GM21825 (cell line): Measurements from ENCODE around the gene EDC4.
"Not testable (repeated sequence)": the region's sequence is repeated elsewhere in the genome, so short reads cannot be mapped to it uniquely, and the experiment has no call there.

ENCODE experiments used
- ATAC-seq: cut with Tn5 transposase; IDR thresholded peaks from one replicate; pipeline ENCODE4 v1.9.1; 2021; ENCODE audit warnings: mild to moderate bottlenecking, moderate library complexity; ENCODE audit not compliant: unreplicated experiment

EDC4 gene, protein sequence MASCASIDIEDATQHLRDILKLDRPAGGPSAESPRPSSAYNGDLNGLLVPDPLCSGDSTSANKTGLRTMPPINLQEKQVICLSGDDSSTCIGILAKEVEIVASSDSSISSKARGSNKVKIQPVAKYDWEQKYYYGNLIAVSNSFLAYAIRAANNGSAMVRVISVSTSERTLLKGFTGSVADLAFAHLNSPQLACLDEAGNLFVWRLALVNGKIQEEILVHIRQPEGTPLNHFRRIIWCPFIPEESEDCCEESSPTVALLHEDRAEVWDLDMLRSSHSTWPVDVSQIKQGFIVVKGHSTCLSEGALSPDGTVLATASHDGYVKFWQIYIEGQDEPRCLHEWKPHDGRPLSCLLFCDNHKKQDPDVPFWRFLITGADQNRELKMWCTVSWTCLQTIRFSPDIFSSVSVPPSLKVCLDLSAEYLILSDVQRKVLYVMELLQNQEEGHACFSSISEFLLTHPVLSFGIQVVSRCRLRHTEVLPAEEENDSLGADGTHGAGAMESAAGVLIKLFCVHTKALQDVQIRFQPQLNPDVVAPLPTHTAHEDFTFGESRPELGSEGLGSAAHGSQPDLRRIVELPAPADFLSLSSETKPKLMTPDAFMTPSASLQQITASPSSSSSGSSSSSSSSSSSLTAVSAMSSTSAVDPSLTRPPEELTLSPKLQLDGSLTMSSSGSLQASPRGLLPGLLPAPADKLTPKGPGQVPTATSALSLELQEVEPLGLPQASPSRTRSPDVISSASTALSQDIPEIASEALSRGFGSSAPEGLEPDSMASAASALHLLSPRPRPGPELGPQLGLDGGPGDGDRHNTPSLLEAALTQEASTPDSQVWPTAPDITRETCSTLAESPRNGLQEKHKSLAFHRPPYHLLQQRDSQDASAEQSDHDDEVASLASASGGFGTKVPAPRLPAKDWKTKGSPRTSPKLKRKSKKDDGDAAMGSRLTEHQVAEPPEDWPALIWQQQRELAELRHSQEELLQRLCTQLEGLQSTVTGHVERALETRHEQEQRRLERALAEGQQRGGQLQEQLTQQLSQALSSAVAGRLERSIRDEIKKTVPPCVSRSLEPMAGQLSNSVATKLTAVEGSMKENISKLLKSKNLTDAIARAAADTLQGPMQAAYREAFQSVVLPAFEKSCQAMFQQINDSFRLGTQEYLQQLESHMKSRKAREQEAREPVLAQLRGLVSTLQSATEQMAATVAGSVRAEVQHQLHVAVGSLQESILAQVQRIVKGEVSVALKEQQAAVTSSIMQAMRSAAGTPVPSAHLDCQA (N-terminal part only)

DNA sequence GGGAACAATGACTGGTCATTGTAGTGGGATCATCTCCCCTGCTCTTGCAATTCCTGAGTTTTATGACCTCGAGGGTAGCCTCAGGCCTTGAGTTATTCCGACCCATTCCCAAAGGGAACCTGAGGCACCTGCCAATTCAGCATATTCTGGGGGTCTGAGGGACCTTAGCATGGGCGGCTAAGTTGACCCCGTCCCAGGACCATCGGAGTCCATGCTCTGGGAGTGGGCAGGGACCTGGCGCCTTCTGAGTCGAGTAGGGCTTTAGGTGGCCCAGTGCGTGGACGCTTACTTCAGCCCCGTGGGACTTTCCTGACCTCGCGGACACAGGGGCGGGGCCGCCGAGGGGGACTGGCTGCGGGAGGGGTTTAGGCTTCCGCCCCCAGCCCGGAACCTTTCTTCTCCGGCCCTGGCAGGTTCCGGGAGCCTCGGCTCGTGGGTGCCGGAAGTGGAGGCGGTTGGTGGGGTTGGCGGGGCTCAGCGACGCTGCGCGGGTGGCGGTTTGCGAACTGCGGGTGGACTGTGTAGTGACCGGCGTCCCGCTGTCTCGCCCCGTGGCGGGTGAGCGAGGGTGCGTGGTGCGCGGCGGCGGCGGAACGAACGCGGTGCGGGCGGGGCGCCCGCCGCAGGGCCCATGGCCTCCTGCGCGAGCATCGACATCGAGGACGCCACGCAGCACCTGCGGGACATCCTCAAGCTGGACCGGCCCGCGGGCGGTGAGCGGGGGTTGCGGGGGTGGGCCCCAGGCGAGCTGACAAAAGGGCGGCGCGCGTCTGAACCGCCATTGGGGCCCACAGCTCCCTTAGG is at the start of gene EDC4:
Gene EDC4, plus strand, starts transcription at position 422 of the 804 bp plus-strand sequence. Its CDS starts 210 bp downstream, at position 632.
- ATAC-seq, result peak; percentile 56

DNA sequence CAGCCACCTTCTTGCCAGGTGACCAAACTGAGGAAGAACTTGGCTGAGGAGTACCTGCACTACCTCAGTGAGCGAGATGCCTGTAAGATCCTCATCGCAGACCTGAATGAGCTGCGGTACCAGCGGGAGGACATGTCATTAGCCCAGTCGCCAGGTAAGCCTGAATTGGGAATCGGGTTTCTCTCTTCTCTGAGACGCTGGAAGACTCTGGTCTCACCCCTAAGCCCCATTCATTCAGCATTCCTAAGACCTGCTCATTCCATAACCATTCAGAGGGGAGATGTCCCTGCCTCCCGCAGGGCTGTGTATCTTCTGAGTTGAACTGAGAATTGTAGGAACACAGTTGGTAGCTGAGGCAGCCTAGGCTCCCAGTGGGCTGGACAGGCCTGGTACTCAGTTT is 47.7 kb upstream of the EDC4 start:
- no peak for ATAC-seq

DNA sequence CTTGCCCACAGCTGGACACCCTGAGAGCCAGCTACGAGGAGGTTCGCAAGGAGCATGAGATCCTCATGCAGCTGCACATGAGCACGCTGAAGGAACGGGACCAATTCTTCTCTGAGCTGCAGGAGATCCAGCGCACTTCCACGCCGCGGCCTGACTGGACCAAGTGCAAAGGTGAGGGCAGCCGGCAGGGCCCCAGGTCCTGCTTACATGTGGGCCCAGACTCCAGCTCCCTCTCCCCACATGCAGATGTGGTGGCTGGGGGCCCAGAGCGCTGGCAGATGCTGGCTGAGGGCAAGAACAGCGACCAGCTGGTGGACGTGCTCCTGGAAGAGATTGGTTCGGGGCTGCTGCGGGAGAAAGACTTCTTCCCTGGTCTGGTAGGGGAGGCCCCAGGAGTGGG is 46.9 kb upstream of the EDC4 start:
- no peak for ATAC-seq

DNA sequence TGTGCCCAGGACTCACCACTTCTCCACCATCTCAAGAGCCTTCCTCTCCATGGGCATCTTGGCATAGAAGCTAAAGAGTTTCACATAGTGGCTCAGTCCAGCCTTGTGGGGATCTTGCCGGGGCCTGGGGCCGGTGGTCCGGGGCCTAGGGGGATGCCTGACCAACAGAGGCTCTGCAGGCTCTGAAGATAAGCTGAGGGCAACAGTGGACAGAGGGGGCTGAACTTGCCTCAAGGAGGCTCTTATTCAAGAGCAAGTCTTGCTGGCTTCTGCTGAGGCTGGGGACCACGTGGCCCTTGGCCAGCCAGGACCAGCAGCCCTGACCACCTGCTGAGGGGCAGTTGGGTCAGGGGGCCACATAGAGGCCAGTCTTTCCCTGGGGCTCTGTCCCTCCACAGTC is 44.2 kb upstream of the EDC4 start:
- no peak for ATAC-seq

DNA sequence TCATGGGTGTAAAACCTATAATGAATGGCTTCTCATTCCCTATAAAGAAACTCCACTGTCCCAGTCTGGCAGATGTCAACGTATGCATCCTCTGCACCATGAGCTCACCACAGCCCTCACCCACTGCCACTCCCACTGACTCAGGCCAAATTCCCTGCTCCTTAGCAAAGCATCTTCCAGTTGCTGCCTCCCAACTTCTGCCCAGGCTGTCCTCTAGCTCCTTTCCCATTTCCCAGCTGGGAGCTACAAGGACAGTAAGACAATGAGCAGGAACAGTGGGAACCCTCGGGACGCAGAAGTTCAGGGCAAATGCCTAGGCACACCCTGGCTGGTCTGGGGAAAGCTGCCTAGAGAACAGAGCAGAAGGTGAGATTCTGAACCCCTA is 39.8 kb upstream of the EDC4 start:
- ATAC-seq, result no peak

DNA sequence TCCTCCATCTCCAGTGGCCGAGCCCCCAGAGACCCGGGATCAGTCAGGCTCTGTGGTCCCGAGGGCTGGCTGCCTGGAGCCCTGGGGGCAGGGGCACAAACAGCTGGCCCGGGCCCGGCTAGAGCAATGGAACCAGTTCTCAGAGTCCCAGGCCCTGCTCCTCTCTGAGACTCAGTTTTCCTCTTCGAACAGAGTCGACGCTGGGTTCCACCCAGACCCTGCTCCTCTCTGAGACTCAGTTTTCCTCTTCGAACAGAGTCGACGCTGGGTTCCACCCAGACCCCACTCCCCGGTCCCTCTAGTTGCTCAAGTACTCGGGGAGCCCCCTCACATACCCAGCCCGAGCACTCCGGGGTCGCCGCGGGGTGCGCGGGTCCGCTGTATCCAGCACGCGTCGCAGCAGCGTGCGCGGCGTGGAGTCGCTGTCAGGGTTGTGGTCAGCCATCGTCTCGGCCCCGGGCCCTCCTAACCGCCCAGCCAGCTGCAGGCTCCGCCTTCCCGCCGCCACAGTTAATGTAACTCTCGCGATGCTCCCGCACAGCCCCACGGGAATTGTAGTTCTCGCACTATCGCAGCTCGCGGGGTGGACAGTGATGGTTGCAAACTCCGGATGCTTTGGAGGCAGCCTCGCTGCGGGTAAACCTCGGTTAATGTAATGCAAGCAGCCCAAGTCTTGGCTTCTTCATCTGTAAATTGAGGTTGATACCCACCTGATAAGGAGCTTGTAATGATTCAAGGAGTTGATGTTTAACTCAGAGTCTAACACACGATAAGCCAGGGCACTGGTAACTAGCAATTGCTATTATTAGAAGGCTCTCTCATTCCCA is 39.2 kb upstream of the EDC4 start:
- peak; percentile 89 for ATAC-seq

DNA sequence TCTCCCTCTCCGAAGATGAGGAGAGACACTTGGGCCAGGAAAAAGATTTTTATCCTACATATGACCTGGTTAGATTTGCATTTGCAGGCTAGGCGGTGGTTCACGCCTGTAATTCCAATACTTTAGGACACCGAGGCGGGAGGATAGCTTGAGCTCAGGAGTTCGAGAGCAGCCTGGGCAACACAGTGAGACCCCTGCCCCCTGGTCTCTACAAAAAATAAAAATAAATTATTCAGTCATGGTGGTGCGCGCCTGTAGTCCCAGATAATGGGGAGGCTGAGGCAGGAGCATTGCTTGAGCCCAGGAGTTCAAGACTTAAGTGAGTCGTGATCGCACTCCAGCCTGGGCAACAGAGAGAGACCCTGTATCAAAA is 38.6 kb upstream of the EDC4 start:
- ATAC-seq, result no peak

DNA sequence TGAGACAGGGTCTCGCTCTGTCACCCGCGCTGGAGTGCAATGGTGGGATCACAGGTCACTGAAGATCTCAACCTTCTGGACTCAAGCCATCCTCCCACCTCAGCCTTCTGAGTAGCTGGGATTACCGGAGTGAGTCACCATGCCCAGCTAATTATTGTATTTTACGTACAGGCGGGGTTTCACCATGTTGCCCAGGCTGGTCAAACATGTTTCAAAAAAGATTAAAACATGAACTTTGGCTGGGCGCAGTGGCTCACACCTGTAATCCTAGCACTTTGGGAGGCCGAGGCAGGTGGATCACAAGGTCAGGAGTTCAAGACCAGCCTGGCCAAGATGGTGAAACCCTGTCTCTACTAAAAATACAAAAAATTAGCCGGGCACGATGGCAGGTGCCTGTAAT is 35.7 kb upstream of the EDC4 start:
- not testable (repeated sequence) for ATAC-seq

DNA sequence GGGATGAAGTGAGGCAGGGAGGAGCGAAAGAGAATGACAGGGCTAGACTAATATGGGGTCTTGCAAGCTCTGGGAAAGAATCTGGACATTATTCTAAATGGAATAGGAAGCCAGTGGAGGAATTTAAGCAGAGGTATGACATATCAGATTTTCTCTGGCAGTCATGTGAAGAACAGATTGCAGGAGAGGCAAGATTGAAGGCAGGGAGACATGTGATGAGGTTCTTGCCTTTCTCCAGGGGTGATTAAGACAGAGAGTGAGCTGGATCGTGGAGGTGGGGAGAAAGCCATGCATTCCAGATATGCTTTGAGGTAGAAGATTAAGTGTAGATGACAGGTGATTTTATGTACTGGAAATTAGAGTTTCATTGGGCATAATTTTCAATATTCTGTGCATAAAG is 35.0 kb upstream of the EDC4 start:
- no peak for ATAC-seq

DNA sequence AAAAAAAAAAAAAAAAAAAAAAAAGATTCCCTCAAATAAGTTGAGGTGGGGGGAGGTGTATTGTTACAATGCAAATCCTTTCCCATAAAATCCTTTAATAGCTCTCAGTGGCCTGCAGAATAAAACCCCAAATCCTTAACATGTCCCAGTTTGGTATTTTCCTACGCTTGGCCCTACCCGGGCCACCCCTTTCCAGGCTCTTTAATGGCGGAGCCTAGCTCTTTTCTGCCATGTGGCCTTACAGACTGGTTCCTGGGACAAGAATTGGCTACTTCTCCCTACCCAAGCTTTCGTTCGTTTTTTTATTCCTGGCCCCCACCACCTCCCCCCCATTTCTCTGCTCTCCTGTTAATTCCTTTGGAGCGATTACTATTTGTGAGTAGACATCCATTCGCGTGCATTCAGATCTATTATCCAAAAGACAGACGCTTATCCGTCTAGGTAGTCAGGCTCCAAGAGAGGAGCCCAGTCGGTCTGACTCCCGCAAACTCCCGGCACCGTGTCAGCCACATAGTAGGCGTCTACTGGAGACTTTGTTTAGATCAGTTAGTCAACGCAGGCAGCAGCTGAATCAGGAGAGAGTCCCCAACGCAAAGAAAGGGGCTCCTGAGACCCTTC is 31.5 kb upstream of the EDC4 start:
- no peak for ATAC-seq

DNA sequence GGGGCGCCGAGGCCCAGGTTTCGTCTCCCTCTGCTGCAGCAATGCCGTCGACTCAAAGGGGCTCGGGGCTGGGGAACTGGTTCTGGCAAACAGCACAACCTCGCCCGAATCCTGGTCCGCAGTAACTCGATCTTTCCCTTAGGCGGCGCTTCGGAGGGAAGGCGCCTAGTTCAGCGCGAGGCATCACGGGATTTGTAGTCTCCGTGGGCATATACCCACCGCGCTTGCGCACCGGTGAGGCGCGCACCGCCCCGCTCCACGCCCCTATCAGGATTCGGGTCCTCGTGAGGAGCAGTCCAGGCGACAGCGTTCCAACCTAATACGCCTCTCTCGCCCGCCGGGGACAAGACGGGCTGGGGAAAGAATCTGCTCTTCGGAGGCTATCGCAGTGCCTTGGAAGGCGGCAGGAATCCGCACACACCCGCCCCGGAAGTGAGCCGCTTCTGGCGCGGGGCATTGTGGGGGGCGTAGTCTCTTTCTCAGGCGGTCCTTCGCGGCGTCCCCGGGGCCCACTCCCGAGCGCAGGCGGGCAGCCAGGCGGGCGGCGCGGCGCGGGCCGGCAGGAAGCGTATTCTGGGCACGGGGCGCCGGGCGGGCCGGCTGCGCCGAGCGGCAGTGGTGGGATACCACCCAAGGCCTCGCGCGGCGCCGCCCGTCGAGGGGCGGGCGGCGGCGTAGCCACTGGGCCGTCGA is 30.9 kb upstream of the EDC4 start, which contains the start of gene THAP11:
Gene THAP11, plus strand, starts transcription at position 505 of the 693 bp plus-strand sequence. CDS start 235 bp downstream, outside the sequence.
- ATAC-seq, result peak; percentile 39

DNA sequence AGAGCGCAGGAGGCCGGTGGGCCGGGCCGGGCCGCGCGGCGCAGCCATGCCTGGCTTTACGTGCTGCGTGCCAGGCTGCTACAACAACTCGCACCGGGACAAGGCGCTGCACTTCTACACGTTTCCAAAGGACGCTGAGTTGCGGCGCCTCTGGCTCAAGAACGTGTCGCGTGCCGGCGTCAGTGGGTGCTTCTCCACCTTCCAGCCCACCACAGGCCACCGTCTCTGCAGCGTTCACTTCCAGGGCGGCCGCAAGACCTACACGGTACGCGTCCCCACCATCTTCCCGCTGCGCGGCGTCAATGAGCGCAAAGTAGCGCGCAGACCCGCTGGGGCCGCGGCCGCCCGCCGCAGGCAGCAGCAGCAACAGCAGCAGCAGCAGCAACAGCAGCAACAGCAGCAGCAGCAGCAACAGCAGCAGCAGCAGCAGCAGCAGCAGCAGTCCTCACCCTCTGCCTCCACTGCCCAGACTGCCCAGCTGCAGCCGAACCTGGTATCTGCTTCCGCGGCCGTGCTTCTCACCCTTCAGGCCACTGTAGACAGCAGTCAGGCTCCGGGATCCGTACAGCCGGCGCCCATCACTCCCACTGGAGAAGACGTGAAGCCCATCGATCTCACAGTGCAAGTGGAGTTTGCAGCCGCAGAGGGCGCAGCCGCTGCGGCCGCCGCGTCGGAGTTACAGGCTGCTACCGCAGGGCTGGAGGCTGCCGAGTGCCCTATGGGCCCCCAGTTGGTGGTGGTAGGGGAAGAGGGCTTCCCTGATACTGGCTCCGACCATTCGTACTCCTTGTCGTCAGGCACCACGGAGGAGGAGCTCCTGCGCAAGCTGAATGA is 30.1 kb upstream of the EDC4 start:
- ATAC-seq, result peak; percentile 11

DNA sequence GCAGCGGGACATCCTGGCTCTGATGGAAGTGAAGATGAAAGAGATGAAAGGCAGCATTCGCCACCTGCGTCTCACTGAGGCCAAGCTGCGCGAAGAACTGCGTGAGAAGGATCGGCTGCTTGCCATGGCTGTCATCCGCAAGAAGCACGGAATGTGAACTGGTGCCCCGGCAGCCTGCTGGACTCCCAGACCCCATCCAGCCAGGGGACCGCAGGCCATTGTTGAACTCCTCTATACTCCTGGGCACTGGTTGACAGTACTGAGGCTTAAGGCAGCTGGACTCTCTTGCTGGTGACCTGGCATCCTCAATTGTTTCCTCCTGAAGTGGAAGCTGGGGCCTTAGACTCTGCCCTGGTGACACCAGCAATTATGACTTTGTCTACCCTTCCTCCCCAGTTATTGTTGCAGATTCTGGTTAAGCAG is 29.5 kb upstream of the EDC4 start:
- ATAC-seq, result no peak

DNA sequence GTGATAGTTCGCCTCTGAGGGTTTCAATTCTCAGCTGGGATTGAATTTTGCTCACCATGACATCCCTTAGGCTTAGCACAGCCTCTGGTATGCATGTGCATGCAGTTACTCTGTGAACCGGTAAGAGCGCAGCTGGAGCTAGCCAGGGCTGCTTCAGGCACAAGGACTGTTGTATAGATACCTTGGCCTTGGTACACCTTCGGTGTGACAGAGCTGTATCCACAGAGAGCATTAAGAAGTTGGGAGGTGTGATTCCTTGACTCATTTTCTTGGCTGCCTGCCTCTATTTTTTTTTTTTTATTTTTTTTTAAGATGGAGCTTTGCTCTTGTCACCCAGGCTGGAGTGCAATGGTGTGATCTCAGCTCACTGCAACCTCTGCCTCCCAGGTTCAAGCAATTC is 28.4 kb upstream of the EDC4 start:
- no peak for ATAC-seq

DNA sequence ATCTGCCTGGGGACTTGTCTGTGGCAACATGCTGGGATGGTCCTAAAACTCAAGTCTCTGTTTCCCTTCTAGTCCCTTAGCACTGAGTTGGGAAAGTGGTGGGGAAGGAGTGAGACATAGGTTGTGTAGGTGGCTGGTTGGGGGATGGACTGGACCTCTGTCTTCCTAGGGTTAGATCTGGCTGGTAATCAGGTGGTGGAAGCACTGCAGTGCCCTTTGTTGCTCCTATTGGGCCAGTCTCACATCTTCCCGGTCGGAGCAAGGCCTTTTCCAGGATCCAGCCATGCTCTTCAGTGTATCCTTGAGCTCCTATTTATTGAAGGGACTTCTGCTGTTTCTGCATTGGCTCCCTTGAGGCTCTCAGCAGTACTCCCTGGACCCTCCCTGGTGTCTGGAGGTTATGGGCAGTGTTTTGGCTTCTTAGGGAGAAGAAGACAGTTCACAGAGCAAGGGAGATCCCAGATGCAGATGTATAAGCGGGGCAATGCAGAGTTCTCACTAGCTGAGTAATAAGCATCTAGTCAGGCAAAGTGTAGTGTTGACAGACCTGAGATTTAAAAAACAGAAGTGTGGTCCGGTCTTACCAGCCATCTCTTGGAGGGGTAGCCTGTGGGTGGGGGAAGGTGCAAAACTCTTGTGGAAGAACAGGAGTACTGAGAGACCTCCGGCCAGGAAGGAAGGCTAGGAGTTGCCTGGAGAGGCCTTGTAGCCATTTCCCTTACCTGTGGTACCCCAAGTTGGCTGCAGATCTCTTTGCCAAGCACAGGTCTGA is 27.4 kb upstream of the EDC4 start:
- no peak for ATAC-seq

DNA sequence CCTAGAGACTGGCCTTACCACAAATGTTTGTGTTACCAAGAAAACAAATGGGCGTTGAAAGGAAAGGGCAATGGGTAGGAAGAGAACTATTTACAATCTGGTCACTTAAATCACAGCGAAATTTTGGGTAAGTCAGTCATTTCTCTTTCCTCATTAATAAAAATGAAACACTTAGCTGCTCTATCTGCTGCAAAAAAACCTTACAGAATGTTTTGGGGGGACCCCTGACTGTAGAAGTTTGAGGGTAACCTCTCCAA is 26.9 kb upstream of the EDC4 start:
- no peak for ATAC-seq
